DMS 273 (cell line): ENCODE measurements around the gene RFX1.
A peak's percentile ranks its signal among the peaks of the same experiment; 100 is the strongest.
"Not testable (repeated sequence)": the region's sequence is repeated elsewhere in the genome, so short reads cannot be mapped to it uniquely, and the experiment has no call there.

Source experiments
- DNase-seq: peaks from one replicate; lab custom pipeline; 2025; ENCODE audit not compliant: unreplicated experiment; lab: John Stamatoyannopoulos, UW

Gene RFX1

GRCh38 chr19:13937479-13938300 is 68.4 kb downstream of the RFX1 start:
- peak; percentile 38 for DNase-seq

GRCh38 chr19:13935765-13936510 is 70.2 kb downstream of the RFX1 start:
- DNase-seq: peak; percentile 29

GRCh38 chr19:13934785-13935109 is 71.4 kb downstream of the RFX1 start:
- DNase-seq: no peak

GRCh38 chr19:13932911-13933393 is 73.2 kb downstream of the RFX1 start:
- no peak for DNase-seq

GRCh38 chr19:13932149-13932637 is 73.9 kb downstream of the RFX1 start:
- no peak for DNase-seq

GRCh38 chr19:13931391-13932148 is 74.5 kb downstream of the RFX1 start:
- DNase-seq: no peak

GRCh38 chr19:13930402-13930801 is 75.7 kb downstream of the RFX1 start:
- DNase-seq: no peak

GRCh38 chr19:13929956-13930355 is 76.2 kb downstream of the RFX1 start:
- DNase-seq: no peak

- DNase-seq: peak; percentile 70
These were observed 76.8 kb downstream of the RFX1 start for GRCh38 chr19:13929340-13929739.

- no peak for DNase-seq
These were observed 79.4 kb downstream of the RFX1 start for GRCh38 chr19:13926715-13927114.

GRCh38 chr19:13926010-13926409 is 80.1 kb downstream of the RFX1 start:
- DNase-seq: no peak

- DNase-seq: no peak
These were observed 82.7 kb downstream of the RFX1 start for GRCh38 chr19:13923194-13923987.

- not testable (repeated sequence) for DNase-seq
These were observed 84.0 kb downstream of the RFX1 start for GRCh38 chr19:13922118-13922517.

GRCh38 chr19:13920940-13921747 is 85.0 kb downstream of the RFX1 start:
- DNase-seq: peak; percentile 80

GRCh38 chr19:13920524-13920923 is 85.6 kb downstream of the RFX1 start:
- DNase-seq: no peak

GRCh38 chr19:13918726-13919411 is 87.3 kb downstream of the RFX1 start:
- DNase-seq: no peak

GRCh38 chr19:13917888-13918406 is 88.2 kb downstream of the RFX1 start:
- DNase-seq: no peak

GRCh38 chr19:13914777-13915176 is 91.3 kb downstream of the RFX1 start:
- DNase-seq: no peak

- no peak for DNase-seq
These were observed 92.8 kb downstream of the RFX1 start for GRCh38 chr19:13913352-13913751.
